Activated B cell treated with CpG ODN at 0.5 μM for 24 hours (primary cell): Measurements from ENCODE around the gene HCN1. TPM values are rescaled to one million over a fixed set of nuclear protein-coding genes. Genes with fewer than 3 reads are reported as not detected.

Experiments used
- ATAC-seq: fragments of 200-7000 bp; cut with Tn5 transposase; one replicate; pipeline ENCODE4 v1.10.0; 2021; ENCODE audit warnings: low read depth, mild to moderate bottlenecking, moderate library complexity
- CTCF ChIA-PET: fragments of 350-600 bp; sonication (Branson Sonifier 250); formaldehyde crosslinking; loops from one replicate; lab custom pipeline; 2021; ENCODE audit warnings: antibody characterized with exemption; lab: Charles Lee
- POLR2A ChIA-PET: fragments of 350-600 bp; sonication (Branson Sonifier 250); formaldehyde crosslinking; loops from one replicate; lab custom pipeline; 2021; ENCODE audit warnings: antibody characterized with exemption; lab: Charles Lee
- DNase-seq: peaks from one replicate; pipeline ENCODE4 v3.0.0; 2022
- H3K27ac Mint-ChIP-seq: one replicate; pipeline ENCODE4 v1.8.0; 2020; ENCODE audit warnings: mixed read lengths
- H3K27me3 Mint-ChIP-seq: one replicate; pipeline ENCODE4 v1.8.0; 2021; ENCODE audit warnings: mixed read lengths
- H3K36me3 Mint-ChIP-seq: one replicate; pipeline ENCODE4 v1.8.0; 2021; ENCODE audit warnings: low read depth, mixed read lengths
- H3K4me1 Mint-ChIP-seq: one replicate; pipeline ENCODE4 v1.8.0; 2021; ENCODE audit warnings: mixed read lengths
- H3K4me3 Mint-ChIP-seq: one replicate; pipeline ENCODE4 v1.8.0; 2020; ENCODE audit warnings: mild to moderate bottlenecking, mixed read lengths
- H3K9me3 Mint-ChIP-seq: one replicate; pipeline ENCODE4 v1.8.0; 2020; ENCODE audit warnings: mixed read lengths
- intact Hi-C: fragments of 100-400 bp; cut with micrococcal nuclease; formaldehyde crosslinking; loops from one replicate; pipeline ENCODE4 v1.15.1; 2024
- total RNA-seq: library from RNA; stranded (reverse); gene quantifications from 2 replicates; pipeline ENCODE4 v1.2.3, GENCODE V29; 2022
- TF ChIP-seq, protein P1 (sequence below): fragments of 200-600 bp; IDR thresholded peaks from one replicate; pipeline ENCODE4 v1.8.0; 2022; ENCODE audit warnings: antibody characterized with exemption, mild to moderate bottlenecking

HCN1 gene
- not detected in 2 replicates for total RNA-seq

DNA sequence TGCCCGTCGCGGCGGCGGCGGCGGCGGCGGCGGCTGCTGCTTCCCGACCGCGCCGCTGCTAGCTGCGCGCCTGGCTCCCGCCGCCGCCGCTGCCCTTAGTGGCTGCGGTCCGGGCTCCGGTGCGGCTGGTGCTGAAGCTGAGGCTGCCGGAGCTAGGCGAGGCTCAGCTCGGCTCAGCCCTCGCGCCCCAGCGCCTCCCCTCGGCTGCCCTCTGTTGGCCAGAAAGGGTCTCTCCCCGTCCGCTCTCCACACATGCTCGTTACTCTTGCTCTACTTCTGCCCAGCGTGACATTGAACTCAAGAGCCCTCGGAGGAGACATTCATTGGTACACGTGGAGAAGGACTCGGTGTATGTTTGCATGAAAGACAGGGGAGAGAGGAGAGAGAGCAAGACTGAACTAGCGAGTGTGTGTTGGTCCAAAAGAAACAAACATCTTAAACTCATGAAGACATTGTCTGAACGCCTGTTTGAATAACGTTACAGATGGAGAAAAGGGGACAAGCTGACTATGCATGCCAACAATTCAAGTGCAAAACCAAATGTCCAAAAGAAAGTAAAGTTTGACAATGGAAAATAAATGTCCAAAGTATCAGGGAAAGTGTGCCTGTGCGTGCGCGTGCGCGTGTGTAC, at the start of gene HCN1:
Gene HCN1 (minus strand): TSS at position 175 of the 631 bp plus-strand sequence.
- ATAC-seq (peak; percentile 45), DNase-seq (no peak)
- Mint-ChIP-seq H3K36me3 (no peaks in the 10 kb centered on the region), H3K27me3 (peaks cover 9% of the 10 kb centered on the region), H3K4me1 (no peaks in the 10 kb centered on the region), H3K9me3 (peaks cover 2% of the 10 kb centered on the region), H3K27ac (no peak within 1 kb of the TSS), H3K4me3 (no peak within 1 kb of the TSS)
- POLR2A ChIA-PET, result no interaction called here
- intact Hi-C loops, result no loop called here
- CTCF ChIA-PET, result no interaction called here
- TF ChIP-seq, protein P1, sequence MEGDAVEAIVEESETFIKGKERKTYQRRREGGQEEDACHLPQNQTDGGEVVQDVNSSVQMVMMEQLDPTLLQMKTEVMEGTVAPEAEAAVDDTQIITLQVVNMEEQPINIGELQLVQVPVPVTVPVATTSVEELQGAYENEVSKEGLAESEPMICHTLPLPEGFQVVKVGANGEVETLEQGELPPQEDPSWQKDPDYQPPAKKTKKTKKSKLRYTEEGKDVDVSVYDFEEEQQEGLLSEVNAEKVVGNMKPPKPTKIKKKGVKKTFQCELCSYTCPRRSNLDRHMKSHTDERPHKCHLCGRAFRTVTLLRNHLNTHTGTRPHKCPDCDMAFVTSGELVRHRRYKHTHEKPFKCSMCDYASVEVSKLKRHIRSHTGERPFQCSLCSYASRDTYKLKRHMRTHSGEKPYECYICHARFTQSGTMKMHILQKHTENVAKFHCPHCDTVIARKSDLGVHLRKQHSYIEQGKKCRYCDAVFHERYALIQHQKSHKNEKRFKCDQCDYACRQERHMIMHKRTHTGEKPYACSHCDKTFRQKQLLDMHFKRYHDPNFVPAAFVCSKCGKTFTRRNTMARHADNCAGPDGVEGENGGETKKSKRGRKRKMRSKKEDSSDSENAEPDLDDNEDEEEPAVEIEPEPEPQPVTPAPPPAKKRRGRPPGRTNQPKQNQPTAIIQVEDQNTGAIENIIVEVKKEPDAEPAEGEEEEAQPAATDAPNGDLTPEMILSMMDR, result no peak

DNA sequence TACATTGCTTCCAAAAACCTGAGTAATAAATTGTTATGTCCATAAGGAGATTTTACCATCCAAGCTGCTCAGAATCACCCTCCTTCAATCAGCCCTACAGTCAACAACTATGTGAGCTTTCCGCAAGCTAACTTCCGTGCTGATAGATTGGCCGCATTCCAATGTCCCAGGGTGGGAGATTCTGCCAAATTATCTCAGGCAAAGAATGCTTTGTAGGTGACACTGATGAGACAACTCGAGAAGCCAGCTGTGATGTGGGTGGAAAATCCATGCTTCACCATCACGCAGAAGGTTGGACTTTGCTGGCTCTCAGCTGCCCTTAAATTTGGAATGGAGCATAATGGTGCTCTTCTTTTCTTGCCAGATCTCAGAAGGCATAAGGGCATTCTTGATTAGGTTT, 44.9 kb upstream of the HCN1 start:
- no peaks in the 10 kb centered on the region for H3K36me3 Mint-ChIP-seq
- ChIA-PET CTCF (no interaction called here), POLR2A (no interaction called here)
- TF ChIP-seq, protein P1, result no peak
- no peaks in the 10 kb centered on the region for H3K27me3 Mint-ChIP-seq
- ATAC-seq (no peak), DNase-seq (no peak)
- no peaks in the 10 kb centered on the region for H3K4me1 Mint-ChIP-seq
- no peak overlapping the region for H3K4me3 Mint-ChIP-seq
- H3K27ac Mint-ChIP-seq, result no peak overlapping the region
- H3K9me3 Mint-ChIP-seq, result peaks cover 13% of the 10 kb centered on the region
- intact Hi-C loops, result no loop called here

DNA sequence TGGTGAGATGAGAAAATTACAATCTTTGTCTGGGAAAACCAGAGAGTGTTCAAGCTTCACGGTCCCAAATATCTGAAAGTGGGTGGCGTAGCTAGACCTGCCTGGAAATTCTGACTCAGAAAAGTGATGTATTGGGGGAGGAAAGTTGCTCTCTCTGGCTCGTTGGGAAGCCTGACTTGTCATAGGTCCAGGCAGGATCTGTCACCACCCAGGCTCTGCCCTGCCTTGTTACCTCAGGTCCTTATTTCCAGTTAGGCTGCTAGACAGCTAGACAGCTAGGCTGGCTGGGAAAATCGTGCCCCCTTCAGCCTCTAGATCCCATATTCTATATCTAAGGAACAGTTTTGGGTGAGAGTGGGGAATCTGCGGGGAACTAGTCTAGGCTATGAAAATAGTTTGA, 41.0 kb upstream of the HCN1 start:
- intact Hi-C loops, result no loop called here
- Mint-ChIP-seq H3K4me3 (no peak overlapping the region), H3K4me1 (no peaks in the 10 kb centered on the region), H3K27me3 (no peaks in the 10 kb centered on the region), H3K36me3 (no peaks in the 10 kb centered on the region), H3K27ac (no peak overlapping the region), H3K9me3 (peaks cover 8% of the 10 kb centered on the region)
- CTCF ChIA-PET, result no interaction called here
- DNase-seq (no peak), ATAC-seq (no peak)
- TF ChIP-seq, protein P1, result no peak
- POLR2A ChIA-PET, result no interaction called here

DNA sequence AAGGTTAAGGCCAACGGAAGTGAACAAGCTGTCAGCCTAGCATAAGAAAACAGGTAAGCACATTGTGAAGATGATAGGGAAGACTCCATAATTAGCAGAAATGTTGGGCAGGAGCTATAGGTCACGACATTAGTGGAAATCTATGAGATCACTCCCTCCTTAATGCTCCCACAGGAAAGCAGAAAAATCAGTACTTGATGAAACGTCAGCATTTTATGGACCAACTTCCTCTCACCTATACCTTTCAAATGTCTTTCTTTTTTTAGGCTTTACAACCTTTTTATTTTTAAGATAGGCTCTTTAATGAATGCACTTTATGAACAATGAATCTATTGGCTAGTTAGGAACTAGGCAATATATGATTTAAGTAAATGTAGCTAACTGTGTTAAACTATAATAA, 29.4 kb upstream of the HCN1 start:
- Mint-ChIP-seq H3K27ac (no peak overlapping the region), H3K4me1 (no peaks in the 10 kb centered on the region), H3K9me3 (peaks cover 2% of the 10 kb centered on the region), H3K36me3 (no peaks in the 10 kb centered on the region), H3K27me3 (no peaks in the 10 kb centered on the region), H3K4me3 (no peak overlapping the region)
- CTCF ChIA-PET, result no interaction called here
- intact Hi-C loops, result no loop called here
- POLR2A ChIA-PET, result no interaction called here
- DNase-seq (no peak), ATAC-seq (no peak)
- TF ChIP-seq, protein P1, result no peak

DNA sequence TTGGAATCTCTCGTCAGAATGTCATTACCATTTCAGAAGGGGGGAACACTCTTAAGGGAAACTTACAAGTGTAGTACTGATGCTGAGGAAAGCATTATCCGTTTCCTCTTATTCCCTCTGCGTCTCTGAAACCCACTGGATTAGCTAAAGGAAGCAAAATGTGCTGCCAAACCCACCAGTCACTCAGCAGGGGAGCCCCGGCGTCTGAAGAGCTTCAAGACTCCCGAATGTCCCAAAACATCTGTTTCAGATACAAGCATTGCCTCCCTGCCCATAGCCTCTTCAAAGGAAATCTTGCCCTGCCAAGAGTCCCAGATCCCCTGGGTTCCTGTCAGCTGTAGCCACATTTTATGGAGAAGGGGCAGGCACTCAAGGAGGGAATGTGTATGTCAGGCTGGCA, 1.0 kb upstream of the HCN1 start:
- CTCF ChIA-PET, result no interaction called here
- Mint-ChIP-seq H3K4me3 (no peak overlapping the region), H3K4me1 (no peaks in the 10 kb centered on the region), H3K27me3 (peaks cover 9% of the 10 kb centered on the region), H3K9me3 (peaks cover 4% of the 10 kb centered on the region), H3K36me3 (no peaks in the 10 kb centered on the region), H3K27ac (no peak overlapping the region)
- ATAC-seq (no peak), DNase-seq (no peak)
- TF ChIP-seq, protein P1, result no peak
- intact Hi-C loops, result no loop called here
- POLR2A ChIA-PET, result no interaction called here
